ENCODE measurements around the gene NBEAL1.
"Not testable (repeated sequence)": the region's sequence is repeated elsewhere in the genome, so short reads cannot be mapped to it uniquely, and the experiment has no call there.

The NBEAL1 gene

DNA sequence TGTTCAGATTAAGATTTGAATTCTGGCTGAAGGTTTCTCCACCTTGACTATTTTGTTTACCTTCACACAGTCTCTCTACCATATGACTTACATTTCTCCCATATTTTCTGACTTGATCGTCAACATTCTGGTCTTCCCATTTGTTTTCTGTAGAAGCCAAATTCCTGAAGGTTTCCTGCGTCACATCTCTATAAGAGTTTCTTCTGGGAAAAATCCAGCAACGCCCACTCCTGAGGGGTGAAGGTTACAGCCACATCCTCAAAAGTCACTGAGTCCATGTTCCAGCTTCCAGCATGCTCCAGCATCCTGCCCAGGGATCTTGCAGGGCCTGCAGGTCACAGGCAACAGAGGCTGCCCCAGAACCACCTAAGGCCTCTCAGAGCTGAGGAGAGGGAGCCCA is 47.5 kb downstream of the NBEAL1 start:
- TF ChIP-seq, protein P1, sequence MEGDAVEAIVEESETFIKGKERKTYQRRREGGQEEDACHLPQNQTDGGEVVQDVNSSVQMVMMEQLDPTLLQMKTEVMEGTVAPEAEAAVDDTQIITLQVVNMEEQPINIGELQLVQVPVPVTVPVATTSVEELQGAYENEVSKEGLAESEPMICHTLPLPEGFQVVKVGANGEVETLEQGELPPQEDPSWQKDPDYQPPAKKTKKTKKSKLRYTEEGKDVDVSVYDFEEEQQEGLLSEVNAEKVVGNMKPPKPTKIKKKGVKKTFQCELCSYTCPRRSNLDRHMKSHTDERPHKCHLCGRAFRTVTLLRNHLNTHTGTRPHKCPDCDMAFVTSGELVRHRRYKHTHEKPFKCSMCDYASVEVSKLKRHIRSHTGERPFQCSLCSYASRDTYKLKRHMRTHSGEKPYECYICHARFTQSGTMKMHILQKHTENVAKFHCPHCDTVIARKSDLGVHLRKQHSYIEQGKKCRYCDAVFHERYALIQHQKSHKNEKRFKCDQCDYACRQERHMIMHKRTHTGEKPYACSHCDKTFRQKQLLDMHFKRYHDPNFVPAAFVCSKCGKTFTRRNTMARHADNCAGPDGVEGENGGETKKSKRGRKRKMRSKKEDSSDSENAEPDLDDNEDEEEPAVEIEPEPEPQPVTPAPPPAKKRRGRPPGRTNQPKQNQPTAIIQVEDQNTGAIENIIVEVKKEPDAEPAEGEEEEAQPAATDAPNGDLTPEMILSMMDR (IDR thresholded peaks at IDR 0.05; ENCODE audit: low read depth, low read length, missing control alignments) = no peak
- peaks cover 19% of the 10 kb centered on the region for H3K36me3 ChIP-seq (replicated peaks)
- H3K27ac ChIP-seq = peak overlapping the region; percentile 2
- in situ Hi-C loops (cut with HindIII; ENCODE audit: low pct_ligation_motif_present, low sequenced_read_pairs) = no loop called here
- H3K27me3 ChIP-seq (replicated peaks) = no peaks in the 10 kb centered on the region
- H3K4me3 ChIP-seq (ENCODE audit: low read depth, low read length) = no peak overlapping the region
- peak; percentile 40 for DNase-seq

DNA sequence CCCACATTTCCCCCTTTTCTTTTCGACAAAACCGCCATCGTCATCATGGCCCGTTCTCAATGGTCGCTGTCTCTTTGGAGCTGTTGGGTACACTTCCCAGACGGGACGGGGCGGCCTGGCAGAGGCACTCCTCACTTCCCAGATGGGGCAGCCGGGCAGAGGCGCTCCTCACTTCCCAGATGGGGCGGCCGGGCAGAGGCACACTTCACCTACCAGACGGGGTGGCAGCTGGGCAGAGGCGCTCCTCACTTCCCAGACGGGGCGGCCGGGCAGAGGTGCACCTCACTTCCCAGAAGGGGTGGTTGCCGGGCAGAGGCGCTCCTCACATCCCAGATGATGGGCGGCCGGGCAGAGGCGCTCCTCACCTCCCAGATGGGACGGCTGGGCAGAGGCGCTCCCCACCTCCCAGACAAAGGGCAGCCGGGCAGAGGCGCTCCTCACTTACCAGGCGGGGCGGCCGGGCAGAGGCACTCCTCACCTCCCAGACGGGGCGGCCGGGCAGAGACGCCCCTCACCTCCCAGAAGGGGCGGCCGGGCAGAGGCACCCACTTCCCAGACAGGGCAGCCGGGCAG is 51.9 kb downstream of the NBEAL1 start:
- H3K27ac ChIP-seq; DNase-seq; H3K4me3 ChIP-seq (ENCODE audit: low read depth, low read length); H3K27me3 ChIP-seq (replicated peaks); in situ Hi-C loops (cut with HindIII; ENCODE audit: low pct_ligation_motif_present, low sequenced_read_pairs): not testable (repeated sequence)
- H3K36me3 ChIP-seq (replicated peaks) = peaks cover 19% of the 10 kb centered on the region

DNA sequence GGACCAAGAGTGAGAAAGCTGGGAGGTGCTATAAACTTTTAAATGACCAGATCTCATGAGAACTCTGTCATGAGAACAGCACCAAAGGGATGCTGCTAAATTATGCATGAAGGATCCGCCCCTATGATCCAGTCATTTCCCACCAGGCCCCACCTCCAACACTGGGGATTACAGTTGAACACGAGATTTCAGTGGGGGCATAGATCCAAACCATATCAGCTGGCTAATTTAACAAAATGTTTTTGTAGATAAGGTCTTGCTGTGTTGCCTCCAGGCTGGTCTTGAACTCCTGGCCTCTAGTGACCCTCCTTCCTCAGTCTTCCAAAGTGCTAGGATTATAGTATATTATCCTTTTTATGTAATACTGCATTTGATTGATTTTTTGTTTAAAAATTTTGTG is 56.0 kb downstream of the NBEAL1 start:
- in situ Hi-C loops (cut with HindIII; ENCODE audit: low pct_ligation_motif_present, low sequenced_read_pairs) = no loop called here
- no peak overlapping the region for H3K4me3 ChIP-seq (ENCODE audit: low read depth, low read length)
- TF ChIP-seq, protein P1 (IDR thresholded peaks at IDR 0.05; ENCODE audit: low read depth, low read length, missing control alignments) = no peak
- H3K27me3 ChIP-seq (replicated peaks) = no peaks in the 10 kb centered on the region
- peaks cover 15% of the 10 kb centered on the region for H3K36me3 ChIP-seq (replicated peaks)
- no peak overlapping the region for H3K27ac ChIP-seq
- no peak for DNase-seq

DNA sequence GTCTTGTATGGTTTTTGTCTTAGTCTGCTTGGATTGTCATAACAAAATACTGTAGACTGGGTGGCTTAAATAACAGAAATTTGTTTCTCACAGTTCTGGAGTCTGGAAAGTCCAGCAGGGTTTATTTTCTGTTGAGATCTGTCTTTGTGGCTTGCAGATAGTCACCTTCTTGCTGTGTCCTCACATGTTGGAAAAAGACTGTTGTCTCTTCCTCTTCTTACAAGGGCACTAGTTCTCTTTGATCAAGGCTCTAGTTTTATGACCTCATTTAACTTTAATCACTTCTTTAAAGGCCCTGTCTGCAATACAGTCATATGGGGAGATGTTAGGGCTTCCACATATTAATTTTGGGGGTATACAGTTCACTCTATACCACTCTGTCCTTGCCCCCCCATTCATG is 56.5 kb downstream of the NBEAL1 start:
- H3K27me3 ChIP-seq (replicated peaks) = no peaks in the 10 kb centered on the region

DNA sequence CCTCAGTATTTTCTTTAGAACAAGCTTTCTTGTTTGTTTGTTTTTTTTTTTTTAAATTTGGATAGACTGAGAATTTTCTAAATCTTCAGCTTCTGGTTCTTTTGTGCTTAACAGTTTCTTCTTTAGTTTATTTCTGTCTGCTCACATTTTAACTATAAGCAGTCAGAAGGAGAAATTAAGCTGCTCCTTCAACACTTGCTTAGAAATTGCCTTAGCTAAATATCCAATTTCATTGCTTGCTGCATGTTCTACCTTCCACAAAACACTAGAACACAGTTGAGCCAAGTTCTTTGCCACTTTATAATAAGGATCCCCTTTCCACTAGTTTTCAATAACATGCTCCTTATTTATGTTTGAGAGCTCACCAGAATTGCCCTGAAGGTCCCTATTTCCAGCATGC is 57.7 kb downstream of the NBEAL1 start:
- no peak overlapping the region for H3K4me3 ChIP-seq (ENCODE audit: low read depth, low read length)
- in situ Hi-C loops (cut with HindIII; ENCODE audit: low pct_ligation_motif_present, low sequenced_read_pairs) = no loop called here
- TF ChIP-seq, protein P1 (IDR thresholded peaks at IDR 0.05; ENCODE audit: low read depth, low read length, missing control alignments) = no peak
- DNase-seq = no peak
- no peaks in the 10 kb centered on the region for H3K27me3 ChIP-seq (replicated peaks)
- H3K27ac ChIP-seq = no peak overlapping the region
- H3K36me3 ChIP-seq (replicated peaks) = peaks cover 15% of the 10 kb centered on the region

More for the DNA sequence above, 56.5 kb downstream of the NBEAL1 start:
- peaks cover 15% of the 10 kb centered on the region for H3K36me3 ChIP-seq (replicated peaks)
- no peak for DNase-seq
- no peak overlapping the region for H3K27ac ChIP-seq
- in situ Hi-C loops (cut with HindIII; ENCODE audit: low pct_ligation_motif_present, low sequenced_read_pairs) = no loop called here
- TF ChIP-seq, protein P1 (IDR thresholded peaks at IDR 0.05; ENCODE audit: low read depth, low read length, missing control alignments) = no peak
- H3K4me3 ChIP-seq (ENCODE audit: low read depth, low read length) = no peak overlapping the region

DNA sequence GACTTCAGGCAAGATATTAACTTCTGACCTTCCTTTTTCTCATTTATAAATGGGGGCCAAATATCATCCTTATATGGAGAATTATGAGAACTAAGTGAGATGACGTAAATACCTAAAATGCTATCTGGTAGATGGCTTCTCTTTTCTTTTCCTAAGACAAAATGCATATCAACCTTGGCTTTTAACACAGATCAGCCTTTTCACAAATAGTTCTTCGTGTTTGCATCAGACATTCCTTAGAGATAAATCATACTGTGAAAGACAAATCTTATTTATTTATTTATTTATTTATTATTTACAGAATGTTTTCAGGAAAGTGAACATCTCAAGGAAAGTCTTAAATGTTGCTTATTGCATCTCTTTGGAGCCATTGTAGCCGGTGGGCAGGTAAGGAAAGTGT is 62.8 kb downstream of the NBEAL1 start:
- Histone ChIP-seq H3K36me3 (replicated peaks) (peaks cover 6% of the 10 kb centered on the region), H3K4me3 (ENCODE audit: low read depth, low read length) (no peak overlapping the region), H3K27me3 (replicated peaks) (no peaks in the 10 kb centered on the region), H3K27ac (no peak overlapping the region)
- in situ Hi-C loops (cut with HindIII; ENCODE audit: low pct_ligation_motif_present, low sequenced_read_pairs) = no loop called here
- TF ChIP-seq, protein P1 (IDR thresholded peaks at IDR 0.05; ENCODE audit: low read depth, low read length, missing control alignments) = no peak
- no peak for DNase-seq

All from brain microvascular endothelial cell (primary cell).